ENCODE results near the gene EVL.

Gene EVL

GRCh38 chr14:100111931-100112704 is 46.9 kb downstream of the EVL start:
- DNase-seq, result no peak

- no peak for DNase-seq
These were observed 49.0 kb downstream of the EVL start for GRCh38 chr14:100114109-100114765.

DNA sequence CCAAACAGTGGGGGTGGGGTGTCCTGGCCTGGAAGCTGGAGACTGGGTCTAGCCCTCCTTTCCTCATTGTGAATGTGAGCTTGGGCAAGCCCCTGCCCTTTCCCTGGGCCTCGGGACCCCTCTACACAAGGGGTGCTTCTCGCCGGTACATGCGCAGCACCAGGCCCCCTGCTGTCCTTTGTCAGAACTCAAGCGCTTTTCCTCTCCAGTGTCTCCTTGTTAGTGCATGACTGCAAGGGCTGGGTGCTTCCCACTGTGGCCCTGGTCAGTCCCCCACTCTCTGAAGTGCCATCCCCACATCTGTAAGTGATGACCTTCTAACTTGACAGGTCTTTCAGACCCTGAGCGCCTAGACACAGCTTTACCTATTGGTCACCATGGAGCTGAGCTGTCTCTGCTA is 50.0 kb downstream of the EVL start:
- no peak for DNase-seq

DNA sequence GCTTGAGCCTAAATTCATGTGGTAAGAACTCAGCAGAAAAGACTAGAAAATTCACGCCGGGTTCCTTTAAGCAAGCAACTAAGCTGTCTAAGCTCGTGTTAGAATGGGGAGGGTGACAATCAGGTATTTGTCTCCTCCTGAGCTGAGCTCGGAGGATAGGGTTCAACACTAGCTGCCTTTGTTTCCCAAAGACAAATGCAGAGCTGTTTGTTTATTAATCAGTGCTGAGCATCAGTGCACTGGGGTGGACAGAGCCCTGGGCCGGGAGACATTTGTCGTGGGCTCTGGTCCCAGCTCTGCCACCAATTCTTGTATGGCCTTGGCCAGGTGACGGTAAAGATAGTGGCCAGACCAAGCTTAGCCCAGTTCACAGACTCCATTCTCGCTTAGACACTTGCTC is 50.5 kb downstream of the EVL start:
- no peak for DNase-seq

DNA sequence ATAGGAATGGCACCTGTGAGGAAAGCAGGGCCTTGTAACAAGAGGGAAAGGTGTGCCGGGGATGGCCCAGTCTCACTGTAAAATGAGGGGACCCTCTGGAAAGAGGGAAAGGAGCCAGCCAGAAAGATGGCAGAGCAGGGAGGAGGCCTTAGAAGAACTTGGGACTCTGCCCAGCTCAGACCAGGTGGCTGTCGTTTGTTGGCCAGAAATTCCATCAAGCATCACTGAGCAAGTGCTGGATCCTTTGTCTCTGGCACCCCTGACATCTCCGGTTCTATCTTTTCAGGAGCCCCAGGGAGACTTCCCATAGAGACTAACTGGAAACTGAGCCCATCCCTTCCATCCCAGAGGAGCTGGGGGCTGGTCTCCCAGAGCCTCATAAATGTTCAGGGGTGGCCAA is 50.9 kb downstream of the EVL start:
- no peak for DNase-seq

GRCh38 chr14:100117026-100117425 is 51.8 kb downstream of the EVL start:
- DNase-seq, result no peak

GRCh38 chr14:100117633-100118395 is 52.6 kb downstream of the EVL start:
- DNase-seq, result no peak

- no peak for DNase-seq
These were observed 53.3 kb downstream of the EVL start for GRCh38 chr14:100118396-100119011.

- DNase-seq, result no peak
These were observed 54.0 kb downstream of the EVL start for GRCh38 chr14:100119251-100119650.

DNA sequence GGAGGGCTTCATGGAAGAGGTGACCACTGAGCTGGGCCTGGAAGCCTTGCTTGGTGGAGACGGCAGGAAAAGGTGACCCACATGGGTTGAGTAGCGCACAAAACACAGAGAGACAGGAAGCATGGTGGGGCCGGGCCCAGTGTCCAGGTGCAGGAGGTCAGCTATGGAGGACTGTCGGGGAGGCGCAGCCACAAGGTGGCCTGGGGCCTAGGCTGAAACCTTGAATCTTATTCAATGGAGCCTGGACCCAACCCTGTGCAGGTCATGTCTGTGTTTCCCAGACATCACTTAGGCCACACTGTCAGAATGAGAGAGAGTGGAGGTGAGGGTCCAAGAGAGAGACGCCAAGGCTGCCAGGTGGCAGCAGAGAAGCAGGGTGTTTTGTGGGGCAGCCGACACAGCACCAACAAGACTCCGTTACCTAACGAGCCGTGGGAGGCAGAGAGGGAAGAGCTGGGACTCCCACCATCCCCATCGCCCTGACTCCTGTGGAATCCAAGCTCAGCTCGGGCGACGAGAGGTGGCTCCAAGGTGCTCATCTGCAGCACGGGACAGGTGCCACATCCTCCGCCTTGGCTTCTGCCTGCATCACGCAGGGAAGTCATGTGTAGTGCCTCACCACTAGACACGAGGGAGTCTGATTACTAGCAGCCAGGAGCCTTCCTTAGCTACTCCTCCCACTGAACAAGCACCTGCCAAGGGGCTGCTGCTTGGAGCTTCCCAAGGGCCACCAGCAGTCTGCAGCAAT is 55.5 kb downstream of the EVL start:
- no peak for DNase-seq

DNA sequence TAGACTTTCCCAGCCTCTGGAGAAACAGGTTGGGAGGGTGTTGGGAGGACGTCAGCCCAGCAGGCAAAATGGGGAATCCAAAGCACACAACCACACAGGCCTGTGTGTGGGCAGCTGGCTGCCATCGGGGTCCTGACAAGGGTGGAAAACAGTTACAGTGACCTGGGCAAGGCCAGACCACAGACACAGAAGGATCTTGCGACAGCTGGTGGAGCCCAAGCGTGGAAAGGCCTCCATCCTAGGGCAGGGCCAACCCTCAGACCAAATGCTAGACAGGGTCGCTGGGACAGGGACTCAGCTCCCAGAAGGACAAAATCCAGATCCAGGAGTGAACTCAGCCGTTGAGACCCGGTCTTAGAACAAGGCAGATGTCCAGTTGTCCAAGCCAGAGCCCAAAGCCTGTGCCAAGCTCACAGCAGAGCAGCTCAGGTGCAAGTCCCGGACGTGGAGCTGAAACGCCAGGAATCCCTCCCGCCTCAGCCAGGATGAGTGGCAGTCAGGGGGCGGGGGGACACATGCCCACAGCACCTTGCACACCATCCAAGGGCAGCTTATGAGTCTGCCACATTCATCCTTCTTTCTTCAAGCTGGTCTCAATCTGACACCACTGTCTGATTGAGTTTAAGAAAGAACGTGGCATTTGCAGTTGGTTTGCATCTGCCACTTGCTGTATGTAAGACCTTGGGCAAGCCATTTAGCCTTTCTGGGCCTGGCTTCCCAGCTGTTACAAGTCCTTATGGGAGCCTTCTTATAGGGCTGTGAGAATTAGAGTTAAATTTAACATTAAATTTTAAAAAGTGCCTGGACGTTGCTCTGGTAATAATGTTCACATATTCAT is 56.6 kb downstream of the EVL start:
- DNase-seq, result no peak

DNA sequence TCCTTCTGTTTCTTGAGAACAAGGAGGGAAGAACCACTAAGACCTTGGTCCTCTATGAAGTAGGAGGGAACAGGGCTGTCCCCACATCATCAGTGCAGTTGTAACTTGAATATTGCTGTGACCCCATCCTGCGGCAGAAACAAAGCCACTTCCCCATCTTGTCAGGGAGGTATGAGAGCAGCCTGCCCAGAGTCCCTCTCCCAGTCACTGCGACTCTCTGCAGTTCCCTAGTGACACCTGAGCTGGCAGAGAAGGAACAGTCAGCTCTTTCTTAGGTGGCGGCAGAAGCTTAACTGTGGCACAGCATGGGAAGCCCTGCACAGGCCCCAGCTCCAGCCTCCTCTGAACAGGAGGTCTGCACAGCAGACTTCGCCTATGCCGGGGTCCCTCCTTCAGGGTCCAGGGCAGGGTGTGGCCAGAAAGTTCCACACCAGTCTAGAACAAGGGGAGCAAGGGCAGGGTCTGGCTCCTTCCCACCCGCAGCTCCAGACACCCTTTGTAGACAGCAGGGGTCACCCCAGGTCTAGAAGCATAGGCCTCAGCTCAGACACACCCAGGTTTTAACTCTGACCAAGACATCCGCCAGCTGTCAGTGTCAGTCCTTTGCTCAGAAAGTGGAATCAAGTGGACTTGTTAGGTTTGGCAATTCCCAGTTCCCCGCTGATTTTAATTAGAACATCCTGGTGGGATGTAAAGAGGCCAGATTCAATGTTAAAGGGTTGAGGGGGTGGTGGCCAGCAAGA is 57.4 kb downstream of the EVL start:
- DNase-seq, result no peak

DNA sequence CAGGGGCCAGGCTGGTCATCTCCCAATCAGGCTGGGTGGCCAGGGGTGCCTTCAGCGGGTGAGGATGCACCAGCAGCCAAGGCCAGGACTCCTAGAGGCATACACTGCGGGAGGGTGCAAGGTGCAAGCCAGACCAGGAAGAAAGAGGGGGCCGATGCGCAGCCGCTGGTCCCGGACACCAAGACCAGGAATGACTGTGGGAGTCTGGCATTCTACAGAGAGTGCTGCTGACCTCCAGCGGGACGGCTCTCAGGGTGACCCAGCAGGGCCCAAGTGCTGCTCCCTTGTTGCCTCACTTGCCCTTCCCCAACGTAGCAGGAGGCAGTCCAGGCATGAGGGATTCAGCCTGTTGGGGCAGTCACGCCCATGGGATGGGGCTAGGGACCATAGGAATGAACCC is 58.4 kb downstream of the EVL start:
- no peak for DNase-seq

- no peak for DNase-seq
These were observed 59.4 kb downstream of the EVL start for GRCh38 chr14:100124551-100125088.

- DNase-seq, result no peak
These were observed 61.2 kb downstream of the EVL start for GRCh38 chr14:100126401-100126800.

GRCh38 chr14:100127853-100128455 is 62.7 kb downstream of the EVL start:
- no peak for DNase-seq

GRCh38 chr14:100128688-100129087 is 63.5 kb downstream of the EVL start:
- no peak for DNase-seq

DNA sequence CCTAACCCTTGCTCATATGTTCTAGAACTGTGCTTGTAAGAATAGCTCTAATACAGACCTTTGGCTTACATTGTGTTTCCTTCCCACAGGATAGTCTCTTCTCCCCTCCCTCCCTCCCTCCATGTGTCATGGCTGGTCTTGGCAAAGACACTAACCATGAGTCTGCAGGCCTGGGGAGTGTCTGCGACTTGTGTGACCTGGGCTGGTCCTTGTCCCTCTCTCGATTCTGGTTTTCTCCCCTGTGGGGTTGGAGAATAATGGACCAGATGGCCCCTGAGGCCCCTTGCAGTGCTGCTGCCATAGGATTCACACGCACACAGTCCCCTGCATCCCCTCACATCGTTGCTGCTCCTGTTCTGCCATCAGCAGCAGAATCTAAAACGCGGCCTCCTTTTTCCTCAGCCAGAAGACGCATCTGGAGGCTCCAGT is 64.0 kb downstream of the EVL start:
- DNase-seq, result no peak

- no peak for DNase-seq
These were observed 65.3 kb downstream of the EVL start for GRCh38 chr14:100130521-100130920.

DNA sequence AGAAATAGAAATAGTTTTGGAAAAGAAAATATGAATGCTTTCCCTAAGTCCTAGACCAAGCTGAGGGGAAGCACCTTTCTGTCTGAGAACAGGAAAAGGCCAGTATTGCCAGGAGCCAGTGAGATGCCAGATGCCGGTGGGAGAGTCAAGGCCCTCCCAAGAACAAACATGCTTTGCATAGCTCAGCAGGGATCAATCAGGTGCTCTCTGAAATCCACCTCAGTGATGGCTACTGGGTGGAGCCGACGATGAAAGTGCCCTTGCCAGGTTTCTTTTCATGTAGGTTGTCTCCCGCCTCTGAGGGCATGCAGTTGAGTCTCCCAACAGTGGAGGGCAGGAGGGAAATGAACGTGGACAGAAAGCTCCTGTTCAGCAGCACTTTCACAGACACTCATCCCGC is 66.0 kb downstream of the EVL start:
- no peak for DNase-seq

Measured in activated naive CD4-positive, alpha-beta T cell treated with anti-CD3 and anti-CD28 coated beads, Interleukin-2, amount 50 U/mL, for 16 hours (primary cell).